ENCODE measurements around the gene WDR83. TPM values are rescaled to one million over a fixed set of nuclear protein-coding genes. Genes with fewer than 3 reads are reported as not detected.

The WDR83 gene
- total and polyA plus RNA-seq, 2 donors (not counting 3 experiments of a cell fraction or from before 2014, with no cell fraction given), result 10.5 to 11.8 TPM

DNA sequence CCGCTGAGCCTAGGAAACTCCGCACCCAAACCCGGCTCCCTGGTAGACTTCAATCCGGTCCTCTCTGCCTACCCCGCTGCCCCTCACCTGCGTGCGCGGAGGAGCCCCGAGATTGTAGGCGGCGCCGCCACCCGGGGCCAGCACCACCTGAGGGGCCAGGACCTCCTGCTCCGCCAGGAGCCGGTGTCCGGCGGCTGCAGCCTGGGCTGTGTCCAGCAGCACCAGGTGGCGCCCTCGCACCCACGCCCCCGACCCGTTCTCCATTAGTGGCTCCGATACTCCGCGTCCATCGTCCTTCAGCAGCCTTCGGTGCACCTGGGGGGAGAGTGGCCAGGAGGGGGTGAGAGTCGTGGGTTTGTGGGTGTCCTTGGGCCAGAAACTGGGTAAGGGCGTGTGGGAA lies 18.5 kb upstream of the WDR83 start:
- no peaks in the 10 kb centered on the region for H3K79me2 ChIP-seq (ENCODE audit: control insufficient read depth, insufficient read depth, low read length)
- H3K4me3 ChIP-seq (replicated peaks in 1 of 3; ENCODE audit: insufficient read depth in 1 of 3, low read depth in 1 of 3, low read length in 3 of 3), result no peak overlapping the region
- no peaks in the 10 kb centered on the region for H3K4me1 ChIP-seq (ENCODE audit: control insufficient read depth, extremely low read depth, insufficient read depth, low read length)
- TF ChIP-seq, protein P1, sequence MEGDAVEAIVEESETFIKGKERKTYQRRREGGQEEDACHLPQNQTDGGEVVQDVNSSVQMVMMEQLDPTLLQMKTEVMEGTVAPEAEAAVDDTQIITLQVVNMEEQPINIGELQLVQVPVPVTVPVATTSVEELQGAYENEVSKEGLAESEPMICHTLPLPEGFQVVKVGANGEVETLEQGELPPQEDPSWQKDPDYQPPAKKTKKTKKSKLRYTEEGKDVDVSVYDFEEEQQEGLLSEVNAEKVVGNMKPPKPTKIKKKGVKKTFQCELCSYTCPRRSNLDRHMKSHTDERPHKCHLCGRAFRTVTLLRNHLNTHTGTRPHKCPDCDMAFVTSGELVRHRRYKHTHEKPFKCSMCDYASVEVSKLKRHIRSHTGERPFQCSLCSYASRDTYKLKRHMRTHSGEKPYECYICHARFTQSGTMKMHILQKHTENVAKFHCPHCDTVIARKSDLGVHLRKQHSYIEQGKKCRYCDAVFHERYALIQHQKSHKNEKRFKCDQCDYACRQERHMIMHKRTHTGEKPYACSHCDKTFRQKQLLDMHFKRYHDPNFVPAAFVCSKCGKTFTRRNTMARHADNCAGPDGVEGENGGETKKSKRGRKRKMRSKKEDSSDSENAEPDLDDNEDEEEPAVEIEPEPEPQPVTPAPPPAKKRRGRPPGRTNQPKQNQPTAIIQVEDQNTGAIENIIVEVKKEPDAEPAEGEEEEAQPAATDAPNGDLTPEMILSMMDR (IDR thresholded peaks at IDR 0.05; ENCODE audit: extremely low read depth in 1 of 2, insufficient read depth in 1 of 2, low read depth in 1 of 2, low read length in 2 of 2), result peak; percentile 23 to 52
- no peak for TF ChIP-seq GATA2 (IDR thresholded peaks at IDR 0.05; ENCODE audit: insufficient read depth, insufficient read length, low read depth, low read length)
- H2AFZ ChIP-seq (ENCODE audit: low read depth, low read length), result peak overlapping the region; percentile 72
- ChIA-PET POLR2A (no interaction called here), CTCF (interaction anchor here (1.1 to 2.5 kb wide), 2 partner anchors 19 to 24 kb away, joined by 3 to 7 read pairs; partner anchors contain the start of genes MAN2B1 and WDR83)
- no peak for FAIRE-seq
- no peaks in the 10 kb centered on the region for H3K9me3 ChIP-seq (replicated peaks; ENCODE audit: control insufficient read depth, insufficient read depth, low read length)
- DNase-seq (ENCODE audit: low read depth, low spot score), result no peak
- H3K27ac ChIP-seq (ENCODE audit: insufficient read depth, low read depth, low read length), result no peak overlapping the region
- intact Hi-C loops (cut with micrococcal nuclease), result no loop called here
- peak overlapping the region; percentile 30 for H3K4me2 ChIP-seq (ENCODE audit: insufficient read depth, low read length)
- H3K9ac ChIP-seq (replicated peaks; ENCODE audit: extremely low read depth, insufficient read depth, low read length), result no peak overlapping the region
- dilution Hi-C loops (cut with MboI; ENCODE audit: extremely low pct_ligation_motif_present, low sequenced_read_pairs), result no loop called here
- H3K9me1 ChIP-seq (replicated peaks; ENCODE audit: control insufficient read depth, extremely low read depth, insufficient read depth, low read length), result no peaks in the 10 kb centered on the region
- BruUV-seq (replicated peaks), result no TSS peak
- no peaks in the 10 kb centered on the region for H4K20me1 ChIP-seq (replicated peaks; ENCODE audit: control insufficient read depth, extremely low read depth, insufficient read depth, low read length)
- no peaks in the 10 kb centered on the region for H3K27me3 ChIP-seq (ENCODE audit: control insufficient read depth in 2 of 2, insufficient read depth in 2 of 2, low read length in 2 of 2)
- no peaks in the 10 kb centered on the region for H3K36me3 ChIP-seq (ENCODE audit: control insufficient read depth in 2 of 2, extremely low read depth in 1 of 2, insufficient read depth in 2 of 2, low read length in 2 of 2)

GRCh38 chr19:12649941-12650340 lies 16.7 kb upstream of the WDR83 start:
- POLR2A ChIA-PET, result no interaction called here
- dilution Hi-C loops (cut with MboI; ENCODE audit: extremely low pct_ligation_motif_present, low sequenced_read_pairs), result no loop called here

More at GRCh38 chr19:12649941-12650340, 16.7 kb upstream of the WDR83 start:
- no peak for FAIRE-seq
- no peaks in the 10 kb centered on the region for H4K20me1 ChIP-seq (replicated peaks; ENCODE audit: control insufficient read depth, extremely low read depth, insufficient read depth, low read length)
- no peaks in the 10 kb centered on the region for H3K79me2 ChIP-seq (ENCODE audit: control insufficient read depth, insufficient read depth, low read length)
- TF ChIP-seq MYC (IDR thresholded peaks at IDR 0.05; ENCODE audit: low read depth, low read length), result no peak
- no peak for TF ChIP-seq JUN (IDR thresholded peaks at IDR 0.05; ENCODE audit: borderline replicate concordance, insufficient read depth, insufficient read length, low read depth)
- no peak for TF ChIP-seq POLR2A (IDR thresholded peaks at IDR 0.05; ENCODE audit: low read depth, low read length)
- no peak for TF ChIP-seq EZH2 (IDR thresholded peaks at IDR 0.05; ENCODE audit: borderline replicate concordance, low read depth, low read length, severe bottlenecking)
- no peak for TF ChIP-seq FOS (IDR thresholded peaks at IDR 0.05; ENCODE audit: borderline replicate concordance, insufficient read depth, low read length)
- TF ChIP-seq, protein P2, sequence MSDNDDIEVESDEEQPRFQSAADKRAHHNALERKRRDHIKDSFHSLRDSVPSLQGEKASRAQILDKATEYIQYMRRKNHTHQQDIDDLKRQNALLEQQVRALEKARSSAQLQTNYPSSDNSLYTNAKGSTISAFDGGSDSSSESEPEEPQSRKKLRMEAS (IDR thresholded peaks at IDR 0.05; ENCODE audit: insufficient read depth, insufficient read length), result no peak
- no peak for TF ChIP-seq POLR2AphosphoS5 (IDR thresholded peaks at IDR 0.05; ENCODE audit: insufficient read depth, low read depth, low read length)
- TF ChIP-seq GATA2 (IDR thresholded peaks at IDR 0.05; ENCODE audit: insufficient read depth, insufficient read length, low read depth, low read length), result no peak
- TF ChIP-seq, protein P1 (IDR thresholded peaks at IDR 0.05; ENCODE audit: extremely low read depth in 1 of 2, insufficient read depth in 1 of 2, low read depth in 1 of 2, low read length in 2 of 2), result no peak
- intact Hi-C loops (cut with micrococcal nuclease), result no loop called here
- no peak for DNase-seq (ENCODE audit: low read depth, low spot score)
- no peak overlapping the region for H2AFZ ChIP-seq (ENCODE audit: low read depth, low read length)
- H3K27ac ChIP-seq (ENCODE audit: insufficient read depth, low read depth, low read length), result no peak overlapping the region
- CTCF ChIA-PET, result interaction anchor here (0.6 to 2.5 kb wide), 3 partner anchors 10 to 725 kb away, joined by 3 to 10 read pairs (median 7); partner anchors contain the start of genes MAN2B1, WDR83 and ZNF700
- no peaks in the 10 kb centered on the region for H3K9me1 ChIP-seq (replicated peaks; ENCODE audit: control insufficient read depth, extremely low read depth, insufficient read depth, low read length)
- no peaks in the 10 kb centered on the region for H3K9me3 ChIP-seq (replicated peaks; ENCODE audit: control insufficient read depth, insufficient read depth, low read length)
- no peak overlapping the region for H3K4me2 ChIP-seq (ENCODE audit: insufficient read depth, low read length)
- H3K36me3 ChIP-seq (ENCODE audit: control insufficient read depth in 2 of 2, extremely low read depth in 1 of 2, insufficient read depth in 2 of 2, low read length in 2 of 2), result no peaks in the 10 kb centered on the region
- H3K4me1 ChIP-seq (ENCODE audit: control insufficient read depth, extremely low read depth, insufficient read depth, low read length), result no peaks in the 10 kb centered on the region
- H3K27me3 ChIP-seq (ENCODE audit: control insufficient read depth in 2 of 2, insufficient read depth in 2 of 2, low read length in 2 of 2), result no peaks in the 10 kb centered on the region
- H3K9ac ChIP-seq (replicated peaks; ENCODE audit: extremely low read depth, insufficient read depth, low read length), result no peak overlapping the region
- no TSS peak for BruUV-seq (replicated peaks)
- H3K4me3 ChIP-seq (replicated peaks in 1 of 3; ENCODE audit: insufficient read depth in 1 of 3, low read depth in 1 of 3, low read length in 3 of 3), result no peak overlapping the region
